HepG2 (cell line): ENCODE data around the gene RECK. TPM values are rescaled to one million over a fixed set of nuclear protein-coding genes. Genes with fewer than 3 reads are reported as not detected.

Source experiments
- ATAC-seq: fragments of 200-7000 bp; cut with Tn5 transposase; 3 replicates; pipeline ENCODE4 v1.9.1; 2020; ENCODE audit warnings: mild to moderate bottlenecking, moderate library complexity
- BruUV-seq: library from RNA; stranded (reverse); fragments of 400-500 nt; replicated peaks from 2 replicates; lab custom pipeline; 2021; lab: Mats Ljungman, UMichigan
- CTCF ChIA-PET: fragments of 300-600 bp; formaldehyde crosslinking; extraction: SDS; loops from one replicate; lab custom pipeline; 2021; ENCODE audit warnings: low total read pairs, inconsistent platforms, low intra/inter-chr PET ratio; lab: Yijun Ruan, JAX
- POLR2A ChIA-PET: fragments of 350-600 bp; sonication (Branson Sonifier 250); formaldehyde crosslinking; loops from one replicate; lab custom pipeline; 2020; ENCODE audit warnings: antibody characterized with exemption, inconsistent platforms; lab: Yijun Ruan, JAX
- DNase-seq: peaks from one replicate; pipeline ENCODE4 v3.0.0-alpha.2; 2015; ENCODE audit warnings: low spot score
- FAIRE-seq: peaks from 3 replicates; lab custom pipeline; 2011; peaks lifted over from hg19 to GRCh38; lab: Jason Lieb, UNC
- H2AFZ ChIP-seq: one replicate; pipeline ENCODE4 v1.6.1; 2011; ENCODE audit warnings: low read length, inconsistent platforms
- H3K27ac ChIP-seq: fragments of 300-600 bp; 3 replicates; pipeline ENCODE4 v1.8.0; 2011; ENCODE audit warnings: mixed run types, mild to moderate bottlenecking, mixed read lengths, low read length, inconsistent platforms; ENCODE audit not compliant: insufficient read depth; ENCODE audit errors: extremely low read length
- H3K27me3 ChIP-seq, 2 experiments: fragments of 200-600 bp in 1 of 2; 2 replicates in 1 of 2; 3 replicates in 1 of 2; pipeline versions ENCODE4 v1.6.0 to v1.8.0; 2011; ENCODE audit warnings: low read length in 2 of 2, mild to moderate bottlenecking in 2 of 2, moderate library complexity in 2 of 2, inconsistent platforms in 1 of 2; ENCODE audit not compliant: insufficient read depth in 2 of 2, control insufficient read depth in 1 of 2
- H3K36me3 ChIP-seq, 2 experiments: fragments of 200-600 bp in 1 of 2; replicated peaks in 1 of 2; 2 replicates in 1 of 2; 3 replicates in 1 of 2; pipeline versions ENCODE4 v1.5.1 to v1.8.0; 2011; ENCODE audit warnings: low read length in 2 of 2, inconsistent platforms in 1 of 2; ENCODE audit not compliant: insufficient read depth in 2 of 2, control insufficient read depth in 1 of 2
- H3K4me1 ChIP-seq: 2 replicates; pipeline ENCODE4 v1.5.1; 2012; ENCODE audit warnings: low read length, inconsistent platforms; ENCODE audit not compliant: insufficient read depth
- H3K4me2 ChIP-seq: 2 replicates; pipeline ENCODE4 v1.6.0; 2011; ENCODE audit warnings: low read depth, low read length, inconsistent platforms
- H3K4me3 ChIP-seq, 3 experiments: fragments of 200-600 bp in 1 of 3; sonication (generic), shearing (Covaris generic) in 1 of 3; replicated peaks in 1 of 3; 2 replicates each; pipeline ENCODE4 v1.5.1; 2011 to 2016; ENCODE audit warnings: low read length in 3 of 3, inconsistent platforms in 2 of 3, low read depth in 2 of 3, mild to moderate bottlenecking in 2 of 3, control low read depth in 1 of 3, mixed read lengths in 1 of 3; ENCODE audit not compliant: insufficient read depth in 1 of 3
- H3K79me2 ChIP-seq: one replicate; pipeline ENCODE4 v1.6.1; 2011; ENCODE audit warnings: low read length, inconsistent platforms; ENCODE audit not compliant: insufficient read depth
- H3K9ac ChIP-seq: 2 replicates; pipeline ENCODE4 v1.6.0; 2011; ENCODE audit warnings: mild to moderate bottlenecking, low read depth, low read length, inconsistent platforms; ENCODE audit not compliant: insufficient read depth
- H3K9me3 ChIP-seq: 2 replicates; pipeline ENCODE4 v1.5.1; 2012; ENCODE audit warnings: mild to moderate bottlenecking, low read length
- H4K20me1 ChIP-seq: 2 replicates; pipeline ENCODE4 v1.6.0; 2011; ENCODE audit warnings: inconsistent platforms, mild to moderate bottlenecking, low read length, moderate library complexity; ENCODE audit not compliant: insufficient read depth
- ATF6 ChIP-seq: sonication (generic); formaldehyde crosslinking; conservative IDR thresholded peaks from 2 replicates; pipeline ENCODE4 v1.4.0; 2020; ENCODE audit warnings: missing genetic modification reagents
- RARA ChIP-seq: IDR thresholded peaks from 2 replicates; pipeline ENCODE4 v1.6.1; 2016; ENCODE audit warnings: missing genetic modification reagents, missing compliant biosample characterization
- RXRA ChIP-seq: sonication (generic); formaldehyde crosslinking; IDR thresholded peaks from 2 replicates; pipeline ENCODE4 v1.5.1; 2020; ENCODE audit warnings: missing genetic modification reagents
- SIX4 ChIP-seq: sonication (generic); formaldehyde crosslinking; IDR thresholded peaks from 2 replicates; pipeline ENCODE4 v1.4.0; 2020; ENCODE audit warnings: missing genetic modification reagents
- WGBS: methylation state at CpG from one replicate; pipeline ENCODE4 v1.1.6; 2017; ENCODE audit warnings: low lambda C conversion rate; 5-methylcytosine and 5-hydroxymethylcytosine counted together
- in situ Hi-C: cut with HindIII; loops from 2 replicates; pipeline ENCODE4 v1.10.0; 2017; ENCODE audit warnings: low pct_unique_long_range_greater_than_20kb; ENCODE audit not compliant: extremely low pct_ligation_motif_present
- intact Hi-C: fragments of 100-400 bp; cut with micrococcal nuclease; formaldehyde crosslinking; loops from one replicate; pipeline ENCODE4 v1.10.0; 2022; ENCODE audit not compliant: unreplicated experiment
- polyA plus RNA-seq, 8 experiments: library from polyadenylated mRNA; depleted of rRNA in 3 of 8; stranded (reverse) in 7 of 8; unstranded in 1 of 8; fragments of >200 nt; fragmentation: Illumina TruSeq in 4 of 8; extraction: Trizol in 4 of 8; gene quantifications; 2 replicates each; pipeline versions ENCODE4 v1.2.1 to v1.2.3, GENCODE V29; 2011 to 2016; ENCODE audit warnings: low read depth in 4 of 8, missing spikeins in 1 of 8, mixed read lengths in 1 of 8; ENCODE audit not compliant: insufficient read depth in 1 of 8
- total RNA-seq, 5 experiments: library from RNA; depleted of rRNA; stranded (reverse); fragments of >200 nt; fragmentation: Illumina TruSeq; extraction: Trizol; gene quantifications; 2 replicates each; pipeline ENCODE4 v1.2.3, GENCODE V29; 2016; ENCODE audit warnings: low read depth in 1 of 5
- TF ChIP-seq, protein P1 (sequence below): IDR thresholded peaks from 2 replicates; pipeline ENCODE4 v1.6.1; 2016; ENCODE audit warnings: control low read depth
- TF ChIP-seq, protein P2 (sequence below): sonication (generic); formaldehyde crosslinking; IDR thresholded peaks from 2 replicates; pipeline ENCODE4 v1.4.0; 2020; ENCODE audit warnings: missing genetic modification reagents, borderline replicate concordance

The RECK gene
- total and polyA plus RNA-seq, 2 of the 13 experiments (the other 11 are each of a cell fraction or from before 2014, with no cell fraction given), result 3.1 to 4.8 TPM

- 84% methylated on average over 6 of the region's 6 CpGs for WGBS
- CTCF ChIA-PET, result no interaction called here
These were observed 119.4 kb downstream of the RECK start for GRCh38 chr9:36156116-36156515.

More at GRCh38 chr9:36156116-36156515, 119.4 kb downstream of the RECK start:
- no peak overlapping the region for H3K27ac ChIP-seq
- peaks cover 0 to 5% of the 10 kb centered on the region in 2 experiments; a peak in 1 of 5 replicates for H3K27me3 ChIP-seq
- ATAC-seq (no peak), DNase-seq (no peak), FAIRE-seq (no peak)
- H3K9ac ChIP-seq, result no peak overlapping the region
- in situ Hi-C loops (no loop called here), intact Hi-C loops (no loop called here)
- no peak overlapping the region for H3K4me2 ChIP-seq
- no peaks in the 10 kb centered on the region for H3K9me3 ChIP-seq
- TF ChIP-seq, protein P1, sequence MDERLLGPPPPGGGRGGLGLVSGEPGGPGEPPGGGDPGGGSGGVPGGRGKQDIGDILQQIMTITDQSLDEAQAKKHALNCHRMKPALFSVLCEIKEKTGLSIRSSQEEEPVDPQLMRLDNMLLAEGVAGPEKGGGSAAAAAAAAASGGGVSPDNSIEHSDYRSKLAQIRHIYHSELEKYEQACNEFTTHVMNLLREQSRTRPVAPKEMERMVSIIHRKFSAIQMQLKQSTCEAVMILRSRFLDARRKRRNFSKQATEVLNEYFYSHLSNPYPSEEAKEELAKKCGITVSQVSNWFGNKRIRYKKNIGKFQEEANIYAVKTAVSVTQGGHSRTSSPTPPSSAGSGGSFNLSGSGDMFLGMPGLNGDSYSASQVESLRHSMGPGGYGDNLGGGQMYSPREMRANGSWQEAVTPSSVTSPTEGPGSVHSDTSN (CRISPR knock-in tag), result no peak
- no peak for TF ChIP-seq RARA (CRISPR knock-in tag)
- TF ChIP-seq RXRA (CRISPR knock-in tag), result no peak
- no peak for TF ChIP-seq ATF6 (CRISPR knock-in tag)
- TF ChIP-seq SIX4 (CRISPR knock-in tag), result no peak
- TF ChIP-seq, protein P2, sequence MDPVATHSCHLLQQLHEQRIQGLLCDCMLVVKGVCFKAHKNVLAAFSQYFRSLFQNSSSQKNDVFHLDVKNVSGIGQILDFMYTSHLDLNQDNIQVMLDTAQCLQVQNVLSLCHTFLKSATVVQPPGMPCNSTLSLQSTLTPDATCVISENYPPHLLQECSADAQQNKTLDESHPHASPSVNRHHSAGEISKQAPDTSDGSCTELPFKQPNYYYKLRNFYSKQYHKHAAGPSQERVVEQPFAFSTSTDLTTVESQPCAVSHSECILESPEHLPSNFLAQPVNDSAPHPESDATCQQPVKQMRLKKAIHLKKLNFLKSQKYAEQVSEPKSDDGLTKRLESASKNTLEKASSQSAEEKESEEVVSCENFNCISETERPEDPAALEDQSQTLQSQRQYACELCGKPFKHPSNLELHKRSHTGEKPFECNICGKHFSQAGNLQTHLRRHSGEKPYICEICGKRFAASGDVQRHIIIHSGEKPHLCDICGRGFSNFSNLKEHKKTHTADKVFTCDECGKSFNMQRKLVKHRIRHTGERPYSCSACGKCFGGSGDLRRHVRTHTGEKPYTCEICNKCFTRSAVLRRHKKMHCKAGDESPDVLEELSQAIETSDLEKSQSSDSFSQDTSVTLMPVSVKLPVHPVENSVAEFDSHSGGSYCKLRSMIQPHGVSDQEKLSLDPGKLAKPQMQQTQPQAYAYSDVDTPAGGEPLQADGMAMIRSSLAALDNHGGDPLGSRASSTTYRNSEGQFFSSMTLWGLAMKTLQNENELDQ, result no peak
- H4K20me1 ChIP-seq, result no peaks in the 10 kb centered on the region
- H3K79me2 ChIP-seq, result no peaks in the 10 kb centered on the region
- H2AFZ ChIP-seq, result no peak overlapping the region
- BruUV-seq, result no TSS peak
- peaks cover 12% of the 10 kb centered on the region for H3K4me1 ChIP-seq
- no peaks in the 10 kb centered on the region for H3K36me3 ChIP-seq
- H3K4me3 ChIP-seq, result no peak overlapping the region
- POLR2A ChIA-PET, result no interaction called here
